ENCODE data around the gene POFUT1. TPM values are rescaled to one million over a fixed set of nuclear protein-coding genes. Genes with fewer than 3 reads are reported as not detected.

Gene POFUT1
- polyA plus RNA-seq, 1 of the 3 experiments (the other 2 are of a cell fraction), result 35.6 TPM

GRCh38 chr20:32181606-32182005 is 26.1 kb upstream of the POFUT1 start:
- no peak overlapping the region for H3K9ac ChIP-seq
- POLR2A ChIA-PET, result no interaction called here
- no peak for TF ChIP-seq TAF1 (IDR thresholded peaks at IDR 0.05; ENCODE audit: borderline replicate concordance, low read depth, low read length)
- TF ChIP-seq NFIC (IDR thresholded peaks at IDR 0.05; ENCODE audit: borderline replicate concordance), result no peak
- no peak for TF ChIP-seq SMC3 (IDR thresholded peaks at IDR 0.05; ENCODE audit: low read depth, low read length)
- no peak for TF ChIP-seq MEF2A (IDR thresholded peaks at IDR 0.05; ENCODE audit: borderline replicate concordance, low read depth)
- TF ChIP-seq FOXM1 (IDR thresholded peaks at IDR 0.05; ENCODE audit: low read depth), result no peak
- TF ChIP-seq RXRA (IDR thresholded peaks at IDR 0.05; ENCODE audit: borderline replicate concordance, low read depth), result no peak
- no peak for TF ChIP-seq FOSL2 (IDR thresholded peaks at IDR 0.05; ENCODE audit: borderline replicate concordance, low read depth)
- no peak for TF ChIP-seq JUND (IDR thresholded peaks at IDR 0.05)
- TF ChIP-seq GATA2 (CRISPR knock-in tag; IDR thresholded peaks at IDR 0.05), result no peak
- TF ChIP-seq USF2 (IDR thresholded peaks at IDR 0.05; ENCODE audit: borderline replicate concordance, low read depth, low read length), result no peak
- no peak for TF ChIP-seq EZH2phosphoT487 (IDR thresholded peaks at IDR 0.05; ENCODE audit: borderline replicate concordance, low read depth)
- no peak for TF ChIP-seq FOXJ3 (CRISPR knock-in tag; IDR thresholded peaks at IDR 0.05)
- TF ChIP-seq SIN3A (IDR thresholded peaks at IDR 0.05; ENCODE audit: borderline replicate concordance, low read depth, low read length), result no peak
- no peak for TF ChIP-seq PBX3 (IDR thresholded peaks at IDR 0.05)
- H3K27ac ChIP-seq (ENCODE audit: low read depth in 2 of 2, low read length in 1 of 2), result no peak overlapping the region
- H3K4me2 ChIP-seq, result no peak overlapping the region
- no peaks in the 10 kb centered on the region for H3F3A ChIP-seq (replicated peaks; ENCODE audit: insufficient read depth)
- WGBS (ENCODE audit: low lambda C conversion rate), result 90% methylated on average over 2 of the region's 2 CpGs
- DNase-seq, result no peak
- no peak overlapping the region for H3K4me3 ChIP-seq (ENCODE audit: low read depth in 2 of 2, low read length in 1 of 2)
- no peaks in the 10 kb centered on the region for H3K79me2 ChIP-seq (ENCODE audit: insufficient read depth)
- no peaks in the 10 kb centered on the region for H3K4me1 ChIP-seq (ENCODE audit: control insufficient read depth in 1 of 2, insufficient read depth in 2 of 2, low read depth in 1 of 2, low read length in 1 of 2)
- no peak overlapping the region for H2AFZ ChIP-seq (ENCODE audit: low read depth)
- CTCF ChIA-PET, result interaction anchor here (0.6 kb wide), 1 partner anchor 303 kb away, joined by 3 read pairs; no protein-coding TSS in a partner anchor
- no peaks in the 10 kb centered on the region for H3K36me3 ChIP-seq (replicated peaks in 1 of 2; ENCODE audit: control insufficient read depth in 1 of 2, insufficient read depth in 2 of 2, low read length in 1 of 2)
- no peaks in the 10 kb centered on the region for H3K9me2 ChIP-seq
- no peaks in the 10 kb centered on the region for H3K27me3 ChIP-seq (ENCODE audit: insufficient read depth)
- H4K20me1 ChIP-seq (ENCODE audit: insufficient read depth), result no peaks in the 10 kb centered on the region
- no peaks in the 10 kb centered on the region for H3K9me3 ChIP-seq

GRCh38 chr20:32183947-32184635 is 23.6 kb upstream of the POFUT1 start:
- TF ChIP-seq TEAD4 (IDR thresholded peaks at IDR 0.05; ENCODE audit: borderline replicate concordance, insufficient read depth) (no peak), MXI1 (IDR thresholded peaks at IDR 0.05; ENCODE audit: low read depth, low read length) (no peak), RAD21 (IDR thresholded peaks at IDR 0.05; ENCODE audit: low read length) (no peak), FOSL2 (IDR thresholded peaks at IDR 0.05; ENCODE audit: borderline replicate concordance, low read depth) (no peak)
- no peak overlapping the region for H3K27ac ChIP-seq (ENCODE audit: low read depth in 2 of 2, low read length in 1 of 2)
- no peaks in the 10 kb centered on the region for H3K9me3 ChIP-seq
- H3K9ac ChIP-seq, result no peak overlapping the region
- 70% methylated on average over 4 of the region's 4 CpGs for WGBS (ENCODE audit: low lambda C conversion rate)
- H2AFZ ChIP-seq (ENCODE audit: low read depth), result no peak overlapping the region
- no peak overlapping the region for H3K4me3 ChIP-seq (ENCODE audit: low read depth in 2 of 2, low read length in 1 of 2)
- no peaks in the 10 kb centered on the region for H4K20me1 ChIP-seq (ENCODE audit: insufficient read depth)
- H3F3A ChIP-seq (replicated peaks; ENCODE audit: insufficient read depth), result no peaks in the 10 kb centered on the region
- no peaks in the 10 kb centered on the region for H3K27me3 ChIP-seq (ENCODE audit: insufficient read depth)
- no peaks in the 10 kb centered on the region for H3K79me2 ChIP-seq (ENCODE audit: insufficient read depth)
- no peak for DNase-seq
- no peaks in the 10 kb centered on the region for H3K9me2 ChIP-seq
- no peaks in the 10 kb centered on the region for H3K36me3 ChIP-seq (replicated peaks in 1 of 2; ENCODE audit: control insufficient read depth in 1 of 2, insufficient read depth in 2 of 2, low read length in 1 of 2)
- ChIA-PET CTCF (no interaction called here), POLR2A (no interaction called here)
- H3K4me1 ChIP-seq (ENCODE audit: control insufficient read depth in 1 of 2, insufficient read depth in 2 of 2, low read depth in 1 of 2, low read length in 1 of 2), result peaks cover 0 to 6% of the 10 kb centered on the region in 2 experiments; a peak in 1 of 4 replicates
- H3K4me2 ChIP-seq, result no peak overlapping the region

Data from SK-N-SH (cell line).